Effector memory CD8-positive, alpha-beta T cell (primary cell): ENCODE data around the gene PDE8B.
"Not testable (repeated sequence)": the region's sequence is repeated elsewhere in the genome, so short reads cannot be mapped to it uniquely, and the experiment has no call there.

ENCODE experiments used
- ATAC-seq: fragments of 150-1000 bp; cut with Tn5 transposase; replicated peaks from 2 replicates; pipeline ENCODE4 v1.10.0; 2021; ENCODE audit warnings: mild to moderate bottlenecking, moderate library complexity
- DNase-seq, 3 experiments: peaks; one replicate each; pipeline ENCODE4 v3.0.0; 2021
- H3K27ac Mint-ChIP-seq, 2 donors: one replicate each; pipeline ENCODE4 v1.8.0; 2022; ENCODE audit warnings: mild to moderate bottlenecking in 2 of 2, mixed read lengths in 2 of 2, moderate library complexity in 2 of 2
- H3K27me3 Mint-ChIP-seq, 2 donors: one replicate each; pipeline ENCODE4 v1.8.0; 2022; ENCODE audit warnings: mixed read lengths in 2 of 2
- H3K36me3 Mint-ChIP-seq: one replicate; pipeline ENCODE4 v1.8.0; 2022; ENCODE audit warnings: mild to moderate bottlenecking, moderate library complexity, mixed read lengths; ENCODE audit not compliant: insufficient read depth
- H3K4me1 Mint-ChIP-seq, 2 donors: one replicate each; pipeline ENCODE4 v1.8.0; 2022; ENCODE audit warnings: low read depth in 2 of 2, mixed read lengths in 2 of 2
- H3K4me3 Mint-ChIP-seq, 2 donors: one replicate each; pipeline ENCODE4 v1.8.0; 2022; ENCODE audit warnings: mild to moderate bottlenecking in 2 of 2, mixed read lengths in 2 of 2, moderate library complexity in 2 of 2
- H3K9me3 Mint-ChIP-seq, 2 donors: one replicate each; pipeline ENCODE4 v1.8.0; 2022; ENCODE audit warnings: mixed read lengths in 2 of 2

PDE8B gene

DNA sequence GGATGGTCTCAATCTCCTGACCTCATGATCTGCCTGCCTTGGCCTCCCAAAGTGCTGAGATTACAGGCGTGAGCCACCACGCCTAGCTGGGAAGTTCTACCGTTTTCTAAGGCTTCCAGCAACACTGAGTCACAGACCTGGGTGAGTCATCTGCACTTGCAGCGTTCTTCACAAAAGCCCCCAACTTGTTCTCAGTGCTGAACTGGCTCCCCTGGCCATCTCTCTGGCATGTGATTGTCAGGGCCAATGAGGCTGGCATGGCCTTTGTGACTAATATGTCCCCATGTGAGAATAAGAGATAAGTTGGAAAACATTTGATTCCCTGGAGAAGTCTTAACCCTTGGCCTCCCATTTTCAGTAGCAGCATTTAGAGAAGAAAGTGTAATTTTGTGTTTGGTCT lies 157.3 kb downstream of the PDE8B start:
- H3K36me3 Mint-ChIP-seq, result no peaks in the 10 kb centered on the region
- ATAC-seq, result no peak
- H3K9me3 Mint-ChIP-seq, result no peaks in the 10 kb centered on the region
- no peak for DNase-seq
- no peaks in the 10 kb centered on the region for H3K4me1 Mint-ChIP-seq
- H3K4me3 Mint-ChIP-seq, result no peak overlapping the region
- peaks cover 2 to 8% of the 10 kb centered on the region in 2 donors for H3K27me3 Mint-ChIP-seq
- H3K27ac Mint-ChIP-seq, result no peak overlapping the region

DNA sequence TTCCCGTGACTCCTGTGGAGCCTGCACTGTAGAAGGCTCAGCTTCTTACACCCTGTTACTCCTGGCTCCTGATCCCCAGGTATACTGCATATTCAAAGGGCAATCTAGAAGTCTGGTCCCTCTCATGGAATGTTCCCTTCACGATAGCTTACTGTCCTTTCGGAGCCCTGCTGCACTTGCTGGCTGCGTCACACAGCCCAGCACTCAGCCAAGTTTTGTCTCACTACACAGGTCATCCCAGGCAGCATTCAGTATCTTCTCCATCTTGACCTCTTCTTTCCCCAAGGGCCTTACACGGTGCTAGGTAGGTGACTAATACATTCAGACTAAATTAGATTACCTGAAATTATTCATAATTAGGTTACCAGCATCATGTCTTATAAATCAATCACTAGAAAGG lies 157.9 kb downstream of the PDE8B start:
- peaks cover 0 to 2% of the 10 kb centered on the region in 2 donors for H3K27me3 Mint-ChIP-seq
- no peak overlapping the region for H3K27ac Mint-ChIP-seq
- no peaks in the 10 kb centered on the region for H3K36me3 Mint-ChIP-seq
- no peaks in the 10 kb centered on the region for H3K9me3 Mint-ChIP-seq
- H3K4me1 Mint-ChIP-seq, result no peaks in the 10 kb centered on the region
- DNase-seq (no peak), ATAC-seq (no peak)
- no peak overlapping the region for H3K4me3 Mint-ChIP-seq

DNA sequence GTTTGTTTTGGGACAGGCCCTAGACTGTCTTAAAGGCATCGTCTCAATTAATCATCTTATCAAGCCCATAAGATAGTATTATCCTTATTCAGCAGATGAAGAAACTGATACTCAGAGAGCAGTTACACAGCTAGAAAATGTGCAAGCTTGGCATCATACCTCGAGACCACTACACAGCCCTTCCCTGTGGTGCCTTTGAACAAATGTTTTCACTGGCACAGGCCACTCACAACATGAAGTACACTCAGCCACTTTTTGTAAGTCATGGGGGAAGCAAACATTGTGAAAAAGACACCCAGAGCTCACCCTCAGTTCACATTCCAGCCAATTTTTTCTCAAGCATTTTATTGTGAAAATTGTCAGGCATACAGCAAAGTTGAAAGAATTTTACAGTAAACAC lies 159.1 kb downstream of the PDE8B start:
- Mint-ChIP-seq H3K27me3 (no peaks in the 10 kb centered on the region), H3K27ac (no peak overlapping the region), H3K36me3 (no peaks in the 10 kb centered on the region), H3K4me3 (no peak overlapping the region), H3K9me3 (no peaks in the 10 kb centered on the region), H3K4me1 (no peaks in the 10 kb centered on the region)
- DNase-seq (no peak), ATAC-seq (no peak)

DNA sequence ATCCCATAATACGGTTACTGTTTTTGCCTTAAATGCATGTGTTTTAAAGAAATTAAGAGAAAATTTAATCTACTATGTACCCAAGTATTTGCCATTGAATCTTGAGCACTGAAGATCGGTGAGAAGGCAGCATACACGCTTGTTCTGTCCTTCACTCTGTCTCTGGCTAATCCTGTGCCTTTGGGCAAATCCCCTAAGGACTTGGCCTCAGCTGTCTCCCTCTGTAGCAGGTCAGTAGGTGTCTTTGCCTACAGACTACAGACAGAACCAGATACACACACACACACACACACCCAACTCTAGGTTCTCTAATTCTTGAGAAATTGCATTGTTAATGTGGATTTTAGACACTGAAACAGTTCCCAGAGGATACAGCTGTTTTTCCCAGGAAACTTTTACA lies 164.2 kb downstream of the PDE8B start:
- no peaks in the 10 kb centered on the region for H3K9me3 Mint-ChIP-seq
- no peak overlapping the region for H3K27ac Mint-ChIP-seq
- H3K4me3 Mint-ChIP-seq, result no peak overlapping the region
- ATAC-seq (no peak), DNase-seq (no peak)
- no peaks in the 10 kb centered on the region for H3K4me1 Mint-ChIP-seq
- peaks cover 16 to 22% of the 10 kb centered on the region in 2 donors for H3K27me3 Mint-ChIP-seq
- H3K36me3 Mint-ChIP-seq, result no peaks in the 10 kb centered on the region

DNA sequence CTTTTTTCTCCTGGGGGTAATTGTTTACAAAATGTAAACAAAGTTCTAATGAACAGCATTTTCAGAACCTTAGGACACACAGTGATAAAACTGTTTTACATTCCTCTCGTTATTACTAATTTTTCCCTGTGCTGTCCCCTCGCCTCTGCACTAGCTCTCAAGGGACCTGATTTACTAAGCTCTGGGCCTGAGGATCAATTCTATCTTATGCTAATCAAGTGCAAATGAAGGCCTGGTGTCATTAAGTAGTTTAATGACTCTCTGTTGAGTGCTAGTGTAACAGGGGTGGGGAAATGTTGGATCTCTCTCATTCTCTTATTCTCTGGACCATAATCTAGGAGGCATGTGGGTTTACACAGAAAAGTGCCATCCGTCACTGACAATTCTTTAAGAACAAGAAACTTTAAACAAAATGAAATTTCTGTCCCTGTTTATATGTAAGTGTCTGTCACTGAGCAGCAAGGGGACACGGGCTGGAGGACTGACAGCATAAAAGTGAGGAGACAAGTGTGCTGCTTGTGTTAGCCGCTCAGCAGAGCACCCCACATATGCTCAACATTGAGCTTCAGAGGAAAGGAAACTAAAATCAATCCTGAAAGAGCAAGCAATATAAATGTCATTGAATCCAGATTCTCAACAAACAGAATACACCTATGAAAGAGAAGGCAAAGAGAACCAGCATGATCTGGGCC lies 166.3 kb downstream of the PDE8B start:
- Mint-ChIP-seq H3K27me3 (peaks cover 16 to 22% of the 10 kb centered on the region in 2 donors), H3K27ac (no peak overlapping the region), H3K9me3 (no peaks in the 10 kb centered on the region), H3K4me3 (no peak overlapping the region), H3K4me1 (no peaks in the 10 kb centered on the region), H3K36me3 (no peaks in the 10 kb centered on the region)
- no peak for DNase-seq
- no peak for ATAC-seq

DNA sequence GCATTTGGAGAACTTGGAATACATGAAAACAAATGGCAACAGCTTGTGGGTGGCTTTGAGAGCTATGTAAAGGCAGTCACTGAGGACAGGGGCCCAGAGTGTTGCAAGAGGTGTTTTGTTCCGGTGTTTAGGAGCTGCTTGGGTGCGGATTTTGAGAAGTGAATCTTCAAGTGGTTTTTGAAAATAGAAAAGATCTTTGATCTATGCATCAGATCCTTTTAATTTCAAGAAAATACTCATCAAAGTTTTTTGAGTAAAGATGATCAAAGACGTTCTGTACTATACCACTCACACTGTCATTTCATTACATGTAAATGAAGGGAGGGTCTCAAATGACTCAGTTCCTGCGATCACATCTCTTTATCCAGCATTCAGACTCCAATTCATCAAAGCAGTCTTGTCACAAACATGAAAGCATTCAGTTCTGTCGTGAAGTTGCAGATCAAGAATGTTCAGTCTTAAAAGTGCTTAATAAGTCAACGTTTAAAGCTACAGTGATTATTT lies 169.1 kb downstream of the PDE8B start:
- Mint-ChIP-seq H3K4me1 (no peaks in the 10 kb centered on the region), H3K27ac (no peak overlapping the region), H3K9me3 (no peaks in the 10 kb centered on the region), H3K27me3 (peaks cover 16 to 22% of the 10 kb centered on the region in 2 donors), H3K4me3 (no peak overlapping the region), H3K36me3 (no peaks in the 10 kb centered on the region)
- ATAC-seq (no peak), DNase-seq (no peak)

DNA sequence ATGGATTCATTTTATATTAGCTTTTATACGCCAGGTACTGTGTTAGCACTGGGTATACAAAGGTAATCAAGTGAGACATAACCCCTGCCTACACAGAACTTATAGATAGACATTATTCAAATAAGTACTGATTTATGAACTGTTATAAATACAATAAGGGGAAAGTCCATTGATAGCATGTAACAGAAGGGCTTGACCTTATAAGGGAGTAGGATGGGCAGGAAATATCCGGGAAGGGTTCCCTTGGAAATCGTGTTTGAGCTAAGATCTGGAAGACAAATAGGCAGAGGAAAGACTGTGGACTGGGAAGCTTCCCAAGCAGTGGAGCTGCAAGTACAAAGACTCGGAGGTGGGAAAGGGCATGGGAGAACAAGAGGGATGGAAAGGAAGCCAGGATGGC lies 170.2 kb downstream of the PDE8B start:
- Mint-ChIP-seq H3K4me1 (no peaks in the 10 kb centered on the region), H3K27ac (no peak overlapping the region), H3K9me3 (no peaks in the 10 kb centered on the region), H3K36me3 (no peaks in the 10 kb centered on the region), H3K27me3 (peaks cover 8 to 16% of the 10 kb centered on the region in 2 donors), H3K4me3 (no peak overlapping the region)
- DNase-seq (no peak), ATAC-seq (no peak)

DNA sequence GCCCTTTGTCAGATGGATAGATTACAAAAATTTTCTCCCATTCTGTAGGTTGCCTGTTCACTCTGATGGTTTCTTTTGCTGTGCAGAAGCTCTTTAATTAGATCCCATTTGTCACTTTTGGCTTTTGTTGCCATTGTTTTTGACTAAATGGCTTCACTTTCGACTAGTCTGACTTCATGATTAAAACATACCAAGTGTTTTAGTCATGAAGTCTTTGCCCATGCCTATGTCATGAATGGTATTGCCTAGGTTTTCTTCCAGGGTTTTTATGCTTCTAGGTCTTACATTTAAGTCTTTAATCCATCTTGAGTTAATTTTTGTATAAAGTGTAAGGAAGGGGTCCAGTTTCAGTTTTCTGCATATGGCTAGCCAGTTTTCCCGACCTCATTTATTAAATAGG lies 172.9 kb downstream of the PDE8B start:
- not testable (repeated sequence) for H3K4me3 Mint-ChIP-seq, H3K36me3 Mint-ChIP-seq, H3K9me3 Mint-ChIP-seq, H3K4me1 Mint-ChIP-seq, ATAC-seq, DNase-seq, H3K27ac Mint-ChIP-seq, H3K27me3 Mint-ChIP-seq

DNA sequence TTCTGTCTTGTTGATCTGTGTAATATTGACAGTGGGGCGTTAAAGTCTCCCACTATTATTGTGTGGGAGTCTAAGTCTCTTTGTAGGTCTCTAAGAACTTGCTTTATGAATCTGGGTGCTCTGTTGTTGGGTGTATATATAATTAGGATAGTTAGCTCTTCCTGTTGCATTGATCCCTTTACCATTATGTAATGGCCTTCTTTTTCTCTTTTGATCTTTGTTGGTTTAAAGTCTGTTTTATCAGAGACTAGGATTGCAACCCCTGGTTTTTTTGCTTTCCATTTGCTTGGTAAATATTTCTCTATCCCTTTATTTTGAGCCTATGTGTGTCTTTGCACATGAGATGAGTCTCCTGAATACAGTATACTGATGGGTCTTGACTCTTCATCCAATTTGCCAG lies 175.9 kb downstream of the PDE8B start:
- H3K4me3 Mint-ChIP-seq, H3K36me3 Mint-ChIP-seq, H3K9me3 Mint-ChIP-seq, ATAC-seq, H3K4me1 Mint-ChIP-seq, H3K27ac Mint-ChIP-seq, DNase-seq: not testable (repeated sequence)
- peaks cover 19 to 20% of the 10 kb centered on the region in 2 donors for H3K27me3 Mint-ChIP-seq

DNA sequence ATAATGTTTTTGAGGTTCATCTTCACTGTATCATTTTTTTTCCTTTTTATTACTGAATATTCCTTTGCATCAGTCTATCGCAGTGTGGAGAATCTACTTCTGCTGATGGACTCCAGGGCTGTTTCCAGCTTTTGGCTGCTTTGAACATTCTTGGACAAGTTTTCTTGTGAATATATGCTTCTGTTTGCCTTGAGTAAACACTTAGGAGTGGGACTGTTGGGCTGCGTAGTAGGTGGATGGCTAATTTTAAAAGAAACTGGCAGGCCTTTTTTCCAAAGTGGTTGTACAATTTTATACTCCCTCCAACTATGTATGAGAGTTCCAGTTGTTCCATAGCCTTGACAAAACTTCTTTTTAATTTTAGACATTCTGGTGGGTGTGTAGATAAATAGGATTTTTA lies 179.3 kb downstream of the PDE8B start:
- no peak overlapping the region for H3K4me3 Mint-ChIP-seq
- H3K27me3 Mint-ChIP-seq, result peaks cover 22 to 34% of the 10 kb centered on the region in 2 donors
- H3K36me3 Mint-ChIP-seq, result no peaks in the 10 kb centered on the region
- no peak for ATAC-seq
- H3K4me1 Mint-ChIP-seq, result no peaks in the 10 kb centered on the region
- H3K27ac Mint-ChIP-seq, result no peak overlapping the region
- no peak for DNase-seq
- H3K9me3 Mint-ChIP-seq, result no peaks in the 10 kb centered on the region

DNA sequence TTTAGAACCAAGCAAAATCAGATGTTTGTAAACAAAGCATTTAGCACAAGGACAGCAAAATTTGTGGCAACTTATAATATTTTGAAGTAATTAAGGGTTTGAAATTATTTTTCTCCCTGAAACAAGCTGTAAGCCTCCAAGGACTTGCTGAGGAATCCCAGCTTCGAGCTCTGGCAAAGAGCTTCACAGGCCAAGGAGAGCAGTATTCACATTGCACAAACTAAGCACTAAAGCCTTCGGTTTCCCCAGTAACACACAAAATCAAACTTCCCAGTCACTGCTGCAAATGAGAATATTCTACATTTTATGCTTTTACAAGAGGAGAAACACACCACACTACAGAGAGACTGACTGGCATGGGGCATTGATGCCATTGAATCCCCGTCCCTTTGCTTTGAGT lies 179.7 kb downstream of the PDE8B start:
- no peaks in the 10 kb centered on the region for H3K4me1 Mint-ChIP-seq
- H3K36me3 Mint-ChIP-seq, result no peaks in the 10 kb centered on the region
- H3K4me3 Mint-ChIP-seq, result no peak overlapping the region
- DNase-seq (no peak), ATAC-seq (no peak)
- H3K9me3 Mint-ChIP-seq, result no peaks in the 10 kb centered on the region
- H3K27me3 Mint-ChIP-seq, result peaks cover 22 to 34% of the 10 kb centered on the region in 2 donors
- no peak overlapping the region for H3K27ac Mint-ChIP-seq

DNA sequence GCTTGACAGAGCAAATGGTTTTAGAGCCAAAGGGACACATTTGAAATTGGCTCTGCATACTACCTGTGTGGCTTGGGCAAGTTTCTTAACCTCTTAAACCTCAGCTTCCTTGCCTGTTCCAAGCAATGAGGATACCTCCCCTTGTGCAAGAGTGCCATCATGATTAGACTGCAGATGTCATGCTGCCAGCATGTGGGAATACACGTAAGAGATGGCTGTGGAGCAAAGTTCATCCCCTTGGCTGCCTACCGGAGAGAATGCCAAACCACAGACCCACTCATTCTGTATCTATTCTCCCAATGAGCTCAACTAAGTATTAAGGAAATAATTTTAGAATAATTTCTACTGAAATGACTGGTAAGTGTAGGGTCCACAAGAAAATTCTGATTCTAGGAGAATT lies 180.3 kb downstream of the PDE8B start:
- ATAC-seq, result no peak
- no peaks in the 10 kb centered on the region for H3K9me3 Mint-ChIP-seq
- no peak overlapping the region for H3K27ac Mint-ChIP-seq
- H3K36me3 Mint-ChIP-seq, result no peaks in the 10 kb centered on the region
- no peak overlapping the region for H3K4me3 Mint-ChIP-seq
- no peaks in the 10 kb centered on the region for H3K4me1 Mint-ChIP-seq
- no peak for DNase-seq
- H3K27me3 Mint-ChIP-seq, result peaks cover 22 to 34% of the 10 kb centered on the region in 2 donors

DNA sequence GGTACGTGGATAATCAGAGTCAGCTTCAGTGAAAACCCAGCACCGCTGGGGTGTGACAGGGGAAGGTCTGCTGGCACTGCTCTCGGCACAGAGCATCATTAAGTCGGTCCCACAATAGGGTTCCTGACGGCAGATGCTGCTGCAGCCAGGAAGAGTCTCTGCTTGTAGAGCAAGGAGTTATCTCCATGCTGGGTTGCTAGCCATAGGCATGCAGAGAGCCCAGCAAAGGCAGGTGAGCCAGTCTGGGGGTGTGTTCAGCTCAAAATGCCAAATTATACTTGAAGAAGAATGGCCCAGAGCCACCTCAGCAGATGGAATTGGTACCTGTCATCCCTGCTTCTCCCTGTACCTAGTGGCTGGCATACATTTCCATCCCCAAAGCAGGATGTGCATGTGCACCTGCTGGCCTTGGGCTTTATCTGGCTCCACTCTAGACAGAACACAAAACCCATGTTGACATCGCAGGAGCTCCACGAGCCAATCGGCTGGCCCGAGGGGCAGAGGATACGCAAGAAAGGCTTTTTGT lies 180.8 kb downstream of the PDE8B start:
- H3K4me3 Mint-ChIP-seq, result no peak overlapping the region
- DNase-seq, result no peak
- H3K9me3 Mint-ChIP-seq, result no peaks in the 10 kb centered on the region
- H3K36me3 Mint-ChIP-seq, result no peaks in the 10 kb centered on the region
- H3K27me3 Mint-ChIP-seq, result peaks cover 22 to 34% of the 10 kb centered on the region in 2 donors
- no peak for ATAC-seq
- no peak overlapping the region for H3K27ac Mint-ChIP-seq
- no peaks in the 10 kb centered on the region for H3K4me1 Mint-ChIP-seq

DNA sequence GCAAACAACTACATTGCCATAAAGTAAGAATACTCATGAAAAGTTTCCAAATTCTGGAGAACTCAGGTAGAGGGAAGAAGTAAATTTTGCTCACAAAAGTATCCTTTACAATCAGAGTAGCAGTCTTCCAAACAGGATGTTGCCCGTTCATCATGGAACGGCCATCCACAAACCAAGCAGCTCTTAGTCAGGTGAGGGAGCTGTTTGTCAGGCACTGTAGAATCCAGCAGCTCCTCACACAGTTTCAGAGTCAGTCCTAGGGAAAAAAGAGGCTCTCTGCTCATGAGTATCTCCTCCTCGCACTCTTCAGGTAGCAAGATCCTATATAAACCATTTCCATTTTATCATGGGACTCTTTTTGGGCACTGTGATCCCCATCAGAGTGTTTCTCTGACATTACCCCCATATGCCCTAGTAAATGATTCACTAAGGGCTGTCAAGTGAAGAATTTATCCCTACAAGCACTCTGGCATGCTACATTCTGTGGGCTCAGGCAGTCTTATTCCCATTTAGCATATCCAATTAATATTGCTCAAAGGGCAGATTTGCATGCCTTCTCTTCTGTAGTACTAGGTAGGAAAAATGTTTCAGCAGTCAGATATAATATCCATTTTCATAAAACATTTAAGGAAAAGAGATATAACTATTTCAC lies 183.7 kb downstream of the PDE8B start:
- Mint-ChIP-seq H3K36me3 (no peaks in the 10 kb centered on the region), H3K4me3 (no peak overlapping the region), H3K27ac (no peak overlapping the region), H3K4me1 (no peaks in the 10 kb centered on the region), H3K27me3 (peaks cover 15 to 31% of the 10 kb centered on the region in 2 donors), H3K9me3 (no peaks in the 10 kb centered on the region)
- ATAC-seq (no peak), DNase-seq (no peak)
